IMR-90 (cell line): ENCODE results near the gene RMC1. TPM values are rescaled to one million over a fixed set of nuclear protein-coding genes. Genes with fewer than 3 reads are reported as not detected.

ENCODE experiments used
- ATAC-seq: fragments of 200-7000 bp; cut with Tn5 transposase; 2 replicates; pipeline ENCODE4 v1.9.1; 2020; ENCODE audit warnings: low read depth, mild to moderate bottlenecking, moderate library complexity
- BruUV-seq: library from RNA; stranded (reverse); fragments of 400-500 nt; replicated peaks from 2 replicates; lab custom pipeline; 2021; lab: Mats Ljungman, UMichigan
- CTCF ChIA-PET: fragments of 300-600 bp; formaldehyde crosslinking; extraction: SDS; loops from one replicate; lab custom pipeline; 2021; ENCODE audit warnings: antibody characterized with exemption; lab: Yijun Ruan, JAX
- POLR2A ChIA-PET: fragments of 300-600 bp; sonication (Branson Sonifier 250); formaldehyde crosslinking; loops from one replicate; lab custom pipeline; 2022; ENCODE audit warnings: antibody characterized with exemption; ENCODE audit not compliant: unreplicated experiment; lab: Charles Lee
- DNase-seq: peaks from one replicate; pipeline ENCODE4 v3.0.0; 2013
- H2AFZ ChIP-seq: replicated peaks from 2 replicates; pipeline ENCODE3; 2013; ENCODE audit warnings: low read length, mild to moderate bottlenecking; ENCODE audit not compliant: poor library complexity
- H2AK5ac ChIP-seq: 2 replicates; pipeline ENCODE4 v1.6.1; 2013; ENCODE audit warnings: low read depth, low read length, inconsistent platforms
- H2AK9ac ChIP-seq: replicated peaks from 2 replicates; pipeline ENCODE3; 2013; ENCODE audit warnings: mild to moderate bottlenecking, low read depth, low read length, moderate library complexity; ENCODE audit not compliant: poor library complexity
- H2BK120ac ChIP-seq: 2 replicates; pipeline ENCODE4 v1.6.1; 2013; ENCODE audit warnings: low read depth, low read length, inconsistent platforms
- H2BK15ac ChIP-seq: 3 replicates; pipeline ENCODE4 v1.6.1; 2013; ENCODE audit warnings: low read depth, low read length, inconsistent platforms
- H2BK20ac ChIP-seq: 2 replicates; pipeline ENCODE4 v1.6.1; 2013; ENCODE audit warnings: low read depth, mild to moderate bottlenecking, inconsistent platforms, low read length, moderate library complexity
- H2BK5ac ChIP-seq: 2 replicates; pipeline ENCODE4 v1.6.1; 2013; ENCODE audit warnings: mild to moderate bottlenecking, low read depth, low read length, inconsistent platforms; ENCODE audit not compliant: poor library complexity, severe bottlenecking
- H3K14ac ChIP-seq: replicated peaks from 2 replicates; pipeline ENCODE4 v1.6.1; 2013; ENCODE audit warnings: low read depth, low read length, inconsistent platforms
- H3K18ac ChIP-seq: 2 replicates; pipeline ENCODE4 v1.6.1; 2013; ENCODE audit warnings: low read depth, low read length, control low read depth
- H3K23ac ChIP-seq: 2 replicates; pipeline ENCODE4 v1.6.1; 2013; ENCODE audit warnings: low read depth, low read length, inconsistent platforms
- H3K27ac ChIP-seq: 2 replicates; pipeline ENCODE4 v1.5.1; 2013; ENCODE audit warnings: mild to moderate bottlenecking, control low read depth, low read length; ENCODE audit not compliant: insufficient read depth
- H3K27me3 ChIP-seq: 2 replicates; pipeline ENCODE4 v1.6.1; 2013; ENCODE audit warnings: low read length; ENCODE audit not compliant: control insufficient read depth, insufficient read depth
- H3K36me3 ChIP-seq: 2 replicates; pipeline ENCODE4 v1.6.1; 2013; ENCODE audit warnings: low read length, mixed read lengths; ENCODE audit not compliant: control insufficient read depth, insufficient read depth
- H3K4ac ChIP-seq: 2 replicates; pipeline ENCODE4 v1.6.1; 2013; ENCODE audit warnings: low read depth, low read length, inconsistent platforms
- H3K4me1 ChIP-seq: 2 replicates; pipeline ENCODE4 v1.6.1; 2013; ENCODE audit warnings: low read length, mixed read lengths; ENCODE audit not compliant: control insufficient read depth, insufficient read depth
- H3K4me2 ChIP-seq: 2 replicates; pipeline ENCODE4 v1.6.1; 2013; ENCODE audit warnings: low read depth, mild to moderate bottlenecking, control low read depth, low read length, moderate library complexity
- H3K4me3 ChIP-seq: 2 replicates; pipeline ENCODE4 v1.5.1; 2013; ENCODE audit warnings: low read depth, mild to moderate bottlenecking, control low read depth, low read length, moderate library complexity; ENCODE audit not compliant: insufficient read depth
- H3K56ac ChIP-seq: 2 replicates; pipeline ENCODE4 v1.6.1; 2013; ENCODE audit warnings: low read length, inconsistent platforms; ENCODE audit not compliant: insufficient read depth; ENCODE audit errors: extremely low read depth
- H3K79me1 ChIP-seq, 2 experiments: 2 replicates each; pipeline ENCODE4 v1.6.1; 2013; ENCODE audit warnings: low read length in 2 of 2, inconsistent platforms in 1 of 2, low read depth in 1 of 2
- H3K9ac ChIP-seq: 2 replicates; pipeline ENCODE4 v1.6.1; 2013; ENCODE audit warnings: low read depth, low read length, control low read depth
- H3K9me1 ChIP-seq: 2 replicates; pipeline ENCODE4 v1.6.1; 2013; ENCODE audit warnings: low read length, inconsistent platforms; ENCODE audit not compliant: insufficient read depth
- H3K9me3 ChIP-seq: 2 replicates; pipeline ENCODE4 v1.6.1; 2013; ENCODE audit warnings: low read length; ENCODE audit not compliant: control insufficient read depth, insufficient read depth
- H4K20me1 ChIP-seq: 2 replicates; pipeline ENCODE4 v1.6.1; 2013; ENCODE audit warnings: low read length, inconsistent platforms; ENCODE audit not compliant: insufficient read depth
- H4K5ac ChIP-seq: 2 replicates; pipeline ENCODE4 v1.6.1; 2013; ENCODE audit warnings: mild to moderate bottlenecking, low read depth, low read length, control low read depth
- H4K8ac ChIP-seq, 2 experiments: 2 replicates each; pipeline ENCODE4 v1.6.1; 2013; ENCODE audit warnings: low read depth in 2 of 2, low read length in 2 of 2, control low read depth in 1 of 2, inconsistent platforms in 1 of 2
- H4K91ac ChIP-seq: 2 replicates; pipeline ENCODE4 v1.6.1; 2013; ENCODE audit warnings: low read depth, low read length, inconsistent platforms; ENCODE audit not compliant: insufficient read depth
- BHLHE40 ChIP-seq: fragments of 150-350 bp; IDR thresholded peaks from 2 replicates; pipeline ENCODE4 v1.6.1; 2016; ENCODE audit warnings: mild to moderate bottlenecking, low read depth, low read length
- CEBPB ChIP-seq: IDR thresholded peaks from 2 replicates; pipeline ENCODE4 v1.6.1; 2012; ENCODE audit warnings: low read depth, low read length, improper control_type of control experiment
- CHD1 ChIP-seq: IDR thresholded peaks from 2 replicates; pipeline ENCODE4 v1.6.1; 2012; ENCODE audit warnings: low read depth, low read length, improper control_type of control experiment
- CTCF ChIP-seq: conservative IDR thresholded peaks from 2 replicates; pipeline ENCODE4 v1.5.1; 2012; ENCODE audit warnings: mild to moderate bottlenecking, low read depth, low read length, improper control_type of control experiment
- ELK1 ChIP-seq: fragments of 150-350 bp; IDR thresholded peaks from 2 replicates; pipeline ENCODE4 v1.6.1; 2016; ENCODE audit warnings: low read depth, mild to moderate bottlenecking, low read length, moderate library complexity, borderline replicate concordance
- FOS ChIP-seq: fragments of 150-350 bp; IDR thresholded peaks from 2 replicates; pipeline ENCODE4 v1.6.1; 2016; ENCODE audit warnings: low read depth, low read length
- MAFK ChIP-seq: IDR thresholded peaks from 2 replicates; pipeline ENCODE4 v1.6.1; 2012; ENCODE audit warnings: low read depth, low read length, improper control_type of control experiment
- MXI1 ChIP-seq: IDR thresholded peaks from 2 replicates; pipeline ENCODE4 v1.6.1; 2012; ENCODE audit warnings: low read depth, mild to moderate bottlenecking, low read length, moderate library complexity, borderline replicate concordance
- RAD21 ChIP-seq: IDR thresholded peaks from 2 replicates; pipeline ENCODE4 v1.6.1; 2012; ENCODE audit warnings: low read length, improper control_type of control experiment
- RCOR1 ChIP-seq: IDR thresholded peaks from 2 replicates; pipeline ENCODE4 v1.6.1; 2012; ENCODE audit warnings: mild to moderate bottlenecking, low read length, improper control_type of control experiment; ENCODE audit not compliant: insufficient replicate concordance
- USF2 ChIP-seq: fragments of 150-350 bp; IDR thresholded peaks from 2 replicates; pipeline ENCODE4 v1.6.1; 2017; ENCODE audit warnings: mild to moderate bottlenecking, antibody characterized with exemption, low read length, low read depth
- WGBS, 2 experiments: methylation state at CpG; one replicate each; pipeline versions ENCODE4 v1.1.5 to v1.1.7; 2013; ENCODE audit warnings: missing lambda C conversion rate in 2 of 2; ENCODE audit not compliant: insufficient read length in 1 of 2; ENCODE audit errors: extremely low coverage in 2 of 2; 5-methylcytosine and 5-hydroxymethylcytosine counted together
- dilution Hi-C: fragments of 300-500 bp; cut with HindIII; formaldehyde crosslinking; loops from one replicate; pipeline ENCODE4 v1.14.3; 2018; ENCODE audit warnings: low sequenced_read_pairs; ENCODE audit not compliant: unreplicated experiment
- in situ Hi-C: fragments of 300-500 bp; cut with MboI; formaldehyde crosslinking; loops from 3 replicates; pipeline ENCODE4 v1.14.3; 2019; ENCODE audit warnings: low sequenced_read_pairs, inconsistent platforms, mixed read lengths
- intact Hi-C: fragments of 100-400 bp; cut with micrococcal nuclease; formaldehyde crosslinking; loops from 2 replicates; pipeline ENCODE4 v1.10.0; 2022
- polyA plus RNA-seq, 3 experiments: library from polyadenylated mRNA; depleted of rRNA; stranded (reverse); fragments of >200 nt; gene quantifications; 2 replicates each; pipeline ENCODE4 v1.2.3, GENCODE V29; 2012; ENCODE audit warnings: low replicate concordance in 1 of 3
- total RNA-seq: library from RNA; depleted of rRNA; stranded (reverse); fragments of >200 nt; gene quantifications from 2 replicates; pipeline ENCODE4 v1.2.3, GENCODE V29; 2012

Gene RMC1
- total and polyA plus RNA-seq, 2 of the 4 experiments (the other 2 are of a cell fraction), result 14.2 to 18.0 TPM

- Histone ChIP-seq H3K4me3 (no peak overlapping the region), H4K8ac (no peak overlapping the region), H3K56ac (no peak overlapping the region), H3K4me1 (no peaks in the 10 kb centered on the region; the same call in 1 of the 2 replicates), H3K36me3 (peaks cover 13% of the 10 kb centered on the region), H3K79me1 (peaks cover 3 to 4% of the 10 kb centered on the region in 2 experiments; a peak in 1 of 4 replicates), H2AK9ac (no peak overlapping the region), H2AFZ (no peak overlapping the region), H3K18ac (no peak overlapping the region), H4K91ac (no peak overlapping the region), H2BK15ac (no peak overlapping the region), H3K9ac (no peak overlapping the region), H3K4me2 (no peak overlapping the region; the same call in 1 of the 2 replicates), H4K5ac (no peak overlapping the region), H2AK5ac (no peak overlapping the region), H3K27me3 (no peaks in the 10 kb centered on the region), H4K20me1 (no peaks in the 10 kb centered on the region), H3K27ac (no peak overlapping the region), H3K4ac (no peak overlapping the region), H3K14ac (no peak overlapping the region), H2BK120ac (no peak overlapping the region), H3K9me3 (no peaks in the 10 kb centered on the region), H3K9me1 (no peaks in the 10 kb centered on the region), H2BK20ac (no peak overlapping the region), H2BK5ac (no peak overlapping the region), H3K23ac (no peak overlapping the region)
- dilution Hi-C loops (no loop called here), in situ Hi-C loops (loop anchor here (10.0 kb wide), 1 partner anchor 292 kb away; no protein-coding TSS in a partner anchor), intact Hi-C loops (no loop called here)
- POLR2A ChIA-PET, result no interaction called here
- TF ChIP-seq MAFK (no peak), CEBPB (no peak), USF2 (no peak), CTCF (no peak), ELK1 (no peak), RAD21 (no peak), MXI1 (no peak), FOS (no peak), BHLHE40 (no peak), RCOR1 (no peak), CHD1 (no peak)
- ATAC-seq, result peak; percentile 31; the same call in 1 of the 2 replicates
- no TSS peak for BruUV-seq
- no peak for DNase-seq
- CTCF ChIA-PET, result interaction anchor here (1.1 kb wide), 1 partner anchor 13 kb away, joined by 3 read pairs; no protein-coding TSS in a partner anchor
- WGBS, 2 experiments, result no CpG with 5 or more reads among the region's 1 CpG
These were observed 9.3 kb downstream of the RMC1 start for GRCh38 chr18:23512641-23513040.
